Cardiac fibroblast (primary cell): ENCODE data around the gene CHST11.

Source experiments
- DNase-seq, 2 donors: peaks; one replicate each; pipeline versions ENCODE4 v3.0.0 to v3.0.0-alpha.2; 2010; ENCODE audit warnings: low read depth in 2 of 2
- H3K4me3 ChIP-seq, 2 donors: replicated peaks in 1 of 2; 1 replicate in 1 of 2; 2 replicates in 1 of 2; pipeline ENCODE4 v1.5.1; 2011; ENCODE audit warnings: low read depth in 2 of 2, low read length in 2 of 2, mild to moderate bottlenecking in 2 of 2, moderate library complexity in 1 of 2
- CTCF ChIP-seq: IDR thresholded peaks from one replicate; pipeline ENCODE4 v1.5.1; 2011; ENCODE audit warnings: low read depth, mild to moderate bottlenecking, low read length, inconsistent platforms

The CHST11 gene

GRCh38 chr12:104419717-104420116, 37.0 kb upstream of the CHST11 start:
- H3K4me3 ChIP-seq, result no peak overlapping the region
- DNase-seq, result no peak
- TF ChIP-seq CTCF, result no peak

GRCh38 chr12:104420868-104421267, 35.9 kb upstream of the CHST11 start:
- DNase-seq, result no peak
- no peak for TF ChIP-seq CTCF
- H3K4me3 ChIP-seq, result no peak overlapping the region

- no peak for TF ChIP-seq CTCF
- H3K4me3 ChIP-seq, result no peak overlapping the region
- DNase-seq, result no peak
These were observed 35.4 kb upstream of the CHST11 start for GRCh38 chr12:104421343-104421742.

- no peak for TF ChIP-seq CTCF
- H3K4me3 ChIP-seq, result no peak overlapping the region
- DNase-seq, result no peak
These were observed 34.3 kb upstream of the CHST11 start for GRCh38 chr12:104422441-104422840.

GRCh38 chr12:104423273-104423672, 33.5 kb upstream of the CHST11 start:
- no peak for TF ChIP-seq CTCF
- DNase-seq, result no peak

GRCh38 chr12:104423809-104424208, 32.9 kb upstream of the CHST11 start:
- DNase-seq, result no peak
- no peak overlapping the region for H3K4me3 ChIP-seq
- TF ChIP-seq CTCF, result no peak

More at GRCh38 chr12:104423273-104423672, 33.5 kb upstream of the CHST11 start:
- H3K4me3 ChIP-seq, result no peak overlapping the region

GRCh38 chr12:104424955-104425354, 31.8 kb upstream of the CHST11 start:
- H3K4me3 ChIP-seq, result no peak overlapping the region
- DNase-seq, result no peak
- no peak for TF ChIP-seq CTCF
